HG03457 (cell line): ENCODE measurements around the gene SUSD4.
"Not testable (repeated sequence)": the region's sequence is repeated elsewhere in the genome, so short reads cannot be mapped to it uniquely, and the experiment has no call there.

ENCODE experiments used
- ATAC-seq: cut with Tn5 transposase; IDR thresholded peaks from one replicate; pipeline ENCODE4 v1.9.1; 2021; ENCODE audit warnings: moderate number of reproducible peaks; ENCODE audit not compliant: unreplicated experiment

Gene SUSD4

GRCh38 chr1:223363856-223364684, at the start of gene SUSD4:
Gene SUSD4 (minus strand): TSS chr1:223364176. CDS start chr1:223363425, 751 bp downstream.
- no peak for ATAC-seq

GRCh38 chr1:223413216-223413615, 49.2 kb upstream of the SUSD4 start:
- ATAC-seq = no peak

GRCh38 chr1:223411710-223412109, 47.7 kb upstream of the SUSD4 start:
- ATAC-seq = no peak

- no peak for ATAC-seq
Observed at GRCh38 chr1:223411309-223411708, 47.3 kb upstream of the SUSD4 start.

DNA sequence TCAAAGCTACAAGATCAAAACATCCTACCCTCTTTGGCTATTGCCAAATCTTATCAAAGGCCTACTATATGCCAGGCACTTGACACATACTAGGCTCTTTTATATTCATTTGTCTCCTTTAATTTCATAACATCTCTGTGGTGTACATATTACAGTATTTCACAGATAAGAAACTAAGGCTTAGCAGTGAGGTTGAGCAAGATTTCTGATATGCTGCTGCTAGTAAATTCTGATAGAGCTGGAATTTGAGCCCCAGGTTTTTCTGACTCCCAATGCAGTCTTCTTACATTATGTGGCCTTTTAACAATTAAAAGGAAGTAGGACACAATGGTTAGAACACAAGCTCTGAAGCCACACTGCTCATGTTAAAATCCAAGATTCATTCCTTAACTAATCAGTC, 46.1 kb upstream of the SUSD4 start:
- ATAC-seq = no peak

DNA sequence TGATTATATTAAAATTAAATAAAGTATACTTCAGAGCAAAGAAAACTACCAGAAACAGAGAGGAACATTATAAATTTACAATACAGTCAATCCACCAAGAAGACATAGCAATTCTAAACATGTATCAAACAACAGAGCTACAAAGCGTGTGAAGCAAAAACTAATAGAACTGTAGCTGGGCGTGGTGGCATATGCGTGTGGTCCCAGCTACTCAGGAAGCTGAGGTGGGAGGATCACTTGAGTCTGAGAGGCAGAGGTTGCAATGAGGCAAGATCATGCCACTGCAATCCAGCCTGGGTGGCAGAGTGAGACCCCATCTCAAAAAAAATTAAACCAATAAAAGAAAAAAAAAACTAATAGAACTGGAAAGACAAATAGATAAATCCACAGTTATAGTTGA, 41.5 kb upstream of the SUSD4 start:
- ATAC-seq = no peak

DNA sequence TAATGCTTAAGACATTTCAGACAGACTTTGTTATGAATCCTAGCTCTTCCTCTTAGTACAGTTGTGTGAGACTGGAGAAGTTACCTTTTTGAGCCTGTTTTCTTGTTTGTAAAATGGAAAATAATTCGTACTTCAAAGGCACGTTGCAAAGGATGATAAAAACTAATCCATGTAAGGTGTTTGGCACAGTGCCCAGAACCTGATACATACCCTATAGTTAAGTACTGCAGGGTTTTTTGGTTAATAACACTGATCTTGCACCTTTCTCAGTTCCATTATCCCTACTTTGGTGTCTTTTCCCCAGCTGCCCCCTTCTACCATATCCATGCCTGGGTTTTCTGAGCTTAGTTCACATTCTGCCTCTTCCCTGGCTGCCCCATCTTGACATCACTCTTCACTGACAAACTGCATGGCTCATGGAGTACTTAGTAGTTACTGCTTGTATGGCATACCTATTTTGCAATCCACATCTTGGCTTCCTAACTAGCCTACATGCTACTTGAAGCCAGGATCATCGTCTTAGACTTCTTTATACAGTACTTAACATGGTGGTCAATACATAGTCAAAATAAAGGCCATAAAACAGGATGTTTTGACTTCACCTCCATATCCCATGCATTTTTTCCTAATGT, 39.3 kb upstream of the SUSD4 start:
- no peak for ATAC-seq

- ATAC-seq = no peak
Observed at GRCh38 chr1:223402790-223403142, 38.8 kb upstream of the SUSD4 start.

DNA sequence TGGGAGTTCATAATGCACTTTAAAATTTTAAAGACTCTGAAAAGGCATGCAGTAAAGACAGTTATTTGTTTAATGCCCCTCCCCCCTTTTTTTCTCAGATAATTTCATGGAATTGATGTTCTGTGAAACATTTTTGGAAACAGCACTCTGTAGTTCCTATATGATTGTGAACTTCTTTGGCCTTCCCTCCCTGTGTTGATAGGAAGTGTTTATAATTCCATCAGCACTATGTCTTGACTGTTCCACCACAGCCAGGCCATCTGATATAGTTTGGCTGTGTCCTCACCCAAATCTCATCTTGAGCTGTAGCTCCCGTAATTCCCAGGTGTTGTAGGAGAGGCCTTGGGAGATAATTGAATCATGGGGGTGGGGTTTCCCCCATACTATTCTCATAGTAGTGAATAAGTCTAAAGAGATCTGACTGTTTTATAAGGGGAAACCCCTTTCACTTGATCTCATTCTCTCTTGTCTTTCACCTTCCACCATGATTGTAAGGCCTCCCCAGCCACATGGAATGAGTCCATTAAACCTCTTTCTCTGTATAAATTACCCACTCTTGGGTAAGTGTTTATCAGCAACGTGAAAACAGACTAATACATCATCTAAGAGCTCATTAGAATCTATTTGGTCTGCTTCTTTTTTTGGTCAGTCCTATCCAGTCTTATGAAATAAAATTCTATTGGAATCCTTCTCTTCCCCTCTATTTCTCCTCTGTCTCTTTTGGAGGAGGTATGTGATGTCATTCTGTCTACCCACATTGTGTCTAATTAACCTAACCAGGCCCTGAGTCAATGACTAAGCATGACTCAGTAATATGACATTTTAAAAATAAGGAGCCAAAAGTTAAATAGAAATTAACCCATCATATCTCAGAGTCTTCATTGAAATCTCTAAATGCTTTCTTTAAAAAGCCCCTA, 38.2 kb upstream of the SUSD4 start:
- ATAC-seq = no peak

GRCh38 chr1:223399393-223399792, 35.4 kb upstream of the SUSD4 start:
- not testable (repeated sequence) for ATAC-seq

DNA sequence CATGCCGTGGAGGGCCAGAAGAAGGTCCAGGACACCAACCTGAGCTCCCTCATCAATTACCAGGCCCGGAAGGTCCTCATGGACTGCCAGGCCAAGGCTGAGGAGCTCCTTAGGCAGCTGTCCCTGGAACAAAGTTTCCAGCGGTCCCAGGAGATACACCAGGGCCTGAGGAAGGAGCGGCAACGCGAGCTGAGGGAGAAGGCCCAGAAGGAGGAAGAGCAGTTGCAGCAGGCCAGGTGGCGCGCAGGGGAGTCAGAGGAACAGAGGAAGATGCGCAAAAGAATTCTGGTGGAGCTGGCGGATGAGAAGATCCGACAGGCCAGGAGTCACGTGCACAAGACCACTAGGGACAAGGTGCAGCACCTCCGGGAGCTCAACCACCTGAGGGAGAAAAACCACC, 30.7 kb upstream of the SUSD4 start:
- no peak for ATAC-seq

DNA sequence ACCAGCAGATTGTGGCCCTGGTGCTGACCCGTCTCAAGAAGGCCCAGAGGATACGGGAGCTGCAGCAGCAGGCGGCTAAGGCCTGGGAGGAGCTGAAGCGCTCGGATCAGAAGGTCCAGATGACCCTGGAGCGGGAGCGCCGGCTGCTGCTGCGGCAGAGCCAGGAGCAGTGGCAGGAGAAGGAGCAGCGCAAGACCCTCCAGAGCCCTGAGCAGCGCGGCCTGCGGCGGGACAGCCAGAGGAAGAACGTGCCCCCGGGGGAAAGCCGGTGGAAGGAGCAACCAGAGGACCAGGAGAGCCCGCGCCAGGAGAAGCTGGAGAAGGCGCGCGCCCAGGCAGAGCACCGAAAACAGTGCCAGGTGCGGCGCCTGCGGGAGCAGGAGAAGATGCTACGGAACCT, 30.3 kb upstream of the SUSD4 start:
- no peak for ATAC-seq

DNA sequence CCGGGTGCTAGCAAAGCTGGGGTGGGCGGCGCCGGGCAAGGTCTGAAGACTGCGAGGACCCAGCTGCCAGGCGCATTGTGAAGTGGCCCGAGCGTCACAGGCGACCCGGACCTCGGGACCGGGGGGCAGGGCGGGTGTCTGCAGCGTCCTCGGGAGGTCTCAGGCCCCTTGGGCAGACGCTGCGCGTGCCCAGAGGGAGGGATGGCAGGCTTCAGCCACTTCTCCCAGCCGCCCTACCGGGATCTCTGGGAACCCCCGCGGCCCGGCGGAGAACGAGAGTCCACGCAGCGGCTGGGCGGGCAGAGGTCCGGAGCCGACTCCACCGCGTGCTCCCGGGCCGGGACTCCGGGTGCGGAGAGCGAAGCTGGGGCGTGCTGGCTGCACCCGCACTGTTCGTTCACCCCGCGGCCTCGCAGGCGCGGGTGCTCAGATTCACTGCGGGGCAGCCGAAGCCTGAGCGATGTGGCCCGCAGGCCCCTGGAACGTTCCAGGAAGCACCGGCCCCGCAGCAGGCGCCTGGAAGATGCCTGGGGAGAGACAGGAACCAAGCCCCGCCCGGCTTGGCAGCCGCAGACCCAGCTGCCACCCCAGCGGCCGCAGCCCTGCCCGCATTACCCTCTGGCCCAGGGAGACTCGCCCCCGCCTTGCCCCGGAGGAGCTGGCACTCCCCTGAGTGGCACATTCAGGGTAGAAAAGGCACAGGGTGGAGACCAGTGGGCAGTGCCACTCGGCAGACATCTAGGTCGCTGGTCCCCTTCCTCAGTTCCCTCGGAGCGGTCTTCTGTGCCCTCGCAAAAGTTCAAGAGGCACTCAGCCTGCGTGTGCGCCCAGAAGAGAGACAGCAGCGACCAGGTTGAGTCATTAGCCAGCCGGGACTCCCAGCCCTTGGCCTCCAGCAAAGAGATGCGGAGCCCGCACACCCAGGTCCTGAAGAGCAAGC, 29.6 kb upstream of the SUSD4 start, which contains the start of gene CCDC185:
Gene CCDC185 (plus strand): TSS at position 141 of the 940 bp plus-strand sequence. CDS start 61 bp downstream, at position 202.
- ATAC-seq = no peak

DNA sequence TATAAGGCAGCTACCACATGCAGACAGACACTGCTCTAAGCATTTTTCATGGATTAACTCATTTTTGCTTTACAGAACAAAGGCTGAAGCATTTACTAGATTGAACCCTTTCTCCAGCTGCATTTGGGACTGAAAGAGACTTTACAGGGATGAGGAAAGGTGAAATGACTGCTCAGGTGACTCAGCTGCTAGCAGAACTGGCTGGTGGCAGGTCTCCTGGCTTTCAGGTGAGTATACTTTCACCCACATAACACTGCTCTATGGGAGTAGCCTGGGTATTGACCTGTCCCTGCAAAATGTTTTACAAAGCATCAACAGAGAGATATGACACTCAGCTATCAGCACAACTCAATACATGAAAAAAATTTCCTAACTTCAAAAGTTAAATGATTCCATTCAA, 26.6 kb upstream of the SUSD4 start:
- ATAC-seq = no peak

GRCh38 chr1:223386013-223386412, 22.0 kb upstream of the SUSD4 start:
- ATAC-seq = no peak

- no peak for ATAC-seq
Observed at GRCh38 chr1:223378754-223379153, 14.8 kb upstream of the SUSD4 start.

DNA sequence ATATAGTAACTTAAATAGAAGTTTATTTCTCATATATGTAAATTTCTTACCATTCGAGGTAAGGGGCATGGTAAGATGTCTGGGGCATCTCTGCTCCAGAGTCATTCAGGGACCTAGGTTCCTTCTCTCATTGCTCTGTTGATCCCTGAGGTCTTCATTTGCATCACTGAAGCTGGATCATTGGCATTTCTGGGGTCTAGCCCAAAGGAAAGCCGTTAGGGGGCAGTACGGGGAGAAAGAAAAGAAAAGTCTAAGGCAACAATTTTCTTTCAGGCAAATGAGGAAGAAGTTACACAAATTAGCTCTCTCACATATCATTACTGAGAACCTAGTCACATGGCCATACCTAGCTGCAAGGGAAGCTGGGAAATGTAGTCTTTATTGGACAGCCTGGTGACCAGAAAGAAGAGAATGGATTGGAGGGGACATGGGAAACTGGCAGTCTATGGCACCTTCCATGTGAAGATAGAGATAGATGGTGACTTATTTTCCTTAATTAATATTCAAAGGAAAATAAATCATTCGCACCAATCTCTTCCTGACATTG, 10.2 kb upstream of the SUSD4 start:
- no peak for ATAC-seq

GRCh38 chr1:223364685-223365382, 858 bp upstream of the SUSD4 start:
- ATAC-seq = no peak

DNA sequence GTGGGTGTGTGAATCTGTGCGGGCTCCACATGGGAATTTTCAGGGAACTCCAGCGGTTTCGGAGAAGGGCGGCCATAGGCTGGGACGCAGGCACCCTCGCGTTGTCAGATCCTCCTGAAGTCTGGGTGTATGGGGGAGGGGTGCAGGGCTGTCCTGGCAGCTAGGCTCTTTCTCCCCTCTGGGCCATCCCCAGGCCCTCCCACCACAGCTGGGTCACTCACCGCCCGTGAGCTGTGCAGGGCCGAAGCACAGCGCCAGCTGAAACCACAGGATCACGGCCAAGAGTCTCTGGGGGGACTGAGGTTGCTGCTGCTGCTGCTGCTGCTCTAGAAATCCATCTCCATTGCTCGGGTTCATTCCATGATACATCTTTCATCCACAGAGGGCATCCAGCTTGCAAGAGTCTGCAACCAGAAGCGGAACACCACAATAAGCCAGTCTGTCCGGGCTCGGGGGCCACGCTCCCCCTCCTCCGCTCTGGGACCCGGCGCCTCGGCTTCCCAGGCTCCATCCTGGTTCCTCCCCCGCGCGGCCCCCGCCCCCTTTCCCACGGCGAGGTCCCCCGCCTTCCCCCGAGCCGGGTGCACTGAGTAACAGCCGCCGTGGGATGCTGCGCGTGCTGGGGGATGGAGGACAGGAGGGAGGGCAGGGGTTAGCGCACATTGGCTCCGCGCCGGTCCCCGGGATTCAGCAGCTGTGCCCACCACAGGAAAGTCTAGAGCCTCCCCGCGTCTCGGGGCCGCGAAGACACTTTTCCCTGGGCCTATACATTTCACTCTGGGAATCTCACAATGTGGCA, 720 bp downstream of the SUSD4 start:
- no peak for ATAC-seq
